Measurements from ENCODE around the gene GRIN2C.

DNA sequence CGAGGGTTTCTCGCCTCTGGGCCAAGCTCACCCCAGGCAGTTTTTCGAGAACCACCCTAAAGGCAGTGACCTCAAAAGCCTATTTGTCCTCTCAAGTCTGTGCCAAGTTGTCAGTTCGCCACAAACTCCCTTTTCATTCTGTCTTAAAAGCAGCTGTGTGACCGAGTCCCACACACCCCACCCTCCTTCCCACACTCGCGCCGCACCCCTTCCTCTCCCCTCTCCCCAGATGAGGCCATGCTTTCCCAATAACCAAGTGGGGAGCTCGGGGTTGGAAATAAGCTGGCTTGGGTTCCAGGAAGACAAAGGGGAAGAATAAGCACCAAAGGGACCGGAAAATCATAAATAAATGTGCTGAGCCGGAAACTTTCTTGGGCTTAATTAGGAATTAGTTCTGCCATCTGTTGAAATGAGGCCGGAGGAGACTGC lies 36.7 kb downstream of the GRIN2C start:
- TF ChIP-seq, protein P1, sequence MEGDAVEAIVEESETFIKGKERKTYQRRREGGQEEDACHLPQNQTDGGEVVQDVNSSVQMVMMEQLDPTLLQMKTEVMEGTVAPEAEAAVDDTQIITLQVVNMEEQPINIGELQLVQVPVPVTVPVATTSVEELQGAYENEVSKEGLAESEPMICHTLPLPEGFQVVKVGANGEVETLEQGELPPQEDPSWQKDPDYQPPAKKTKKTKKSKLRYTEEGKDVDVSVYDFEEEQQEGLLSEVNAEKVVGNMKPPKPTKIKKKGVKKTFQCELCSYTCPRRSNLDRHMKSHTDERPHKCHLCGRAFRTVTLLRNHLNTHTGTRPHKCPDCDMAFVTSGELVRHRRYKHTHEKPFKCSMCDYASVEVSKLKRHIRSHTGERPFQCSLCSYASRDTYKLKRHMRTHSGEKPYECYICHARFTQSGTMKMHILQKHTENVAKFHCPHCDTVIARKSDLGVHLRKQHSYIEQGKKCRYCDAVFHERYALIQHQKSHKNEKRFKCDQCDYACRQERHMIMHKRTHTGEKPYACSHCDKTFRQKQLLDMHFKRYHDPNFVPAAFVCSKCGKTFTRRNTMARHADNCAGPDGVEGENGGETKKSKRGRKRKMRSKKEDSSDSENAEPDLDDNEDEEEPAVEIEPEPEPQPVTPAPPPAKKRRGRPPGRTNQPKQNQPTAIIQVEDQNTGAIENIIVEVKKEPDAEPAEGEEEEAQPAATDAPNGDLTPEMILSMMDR (tag by site-specific recombination; IDR thresholded peaks at IDR 0.05), result no peak
- TF ChIP-seq, protein P2, sequence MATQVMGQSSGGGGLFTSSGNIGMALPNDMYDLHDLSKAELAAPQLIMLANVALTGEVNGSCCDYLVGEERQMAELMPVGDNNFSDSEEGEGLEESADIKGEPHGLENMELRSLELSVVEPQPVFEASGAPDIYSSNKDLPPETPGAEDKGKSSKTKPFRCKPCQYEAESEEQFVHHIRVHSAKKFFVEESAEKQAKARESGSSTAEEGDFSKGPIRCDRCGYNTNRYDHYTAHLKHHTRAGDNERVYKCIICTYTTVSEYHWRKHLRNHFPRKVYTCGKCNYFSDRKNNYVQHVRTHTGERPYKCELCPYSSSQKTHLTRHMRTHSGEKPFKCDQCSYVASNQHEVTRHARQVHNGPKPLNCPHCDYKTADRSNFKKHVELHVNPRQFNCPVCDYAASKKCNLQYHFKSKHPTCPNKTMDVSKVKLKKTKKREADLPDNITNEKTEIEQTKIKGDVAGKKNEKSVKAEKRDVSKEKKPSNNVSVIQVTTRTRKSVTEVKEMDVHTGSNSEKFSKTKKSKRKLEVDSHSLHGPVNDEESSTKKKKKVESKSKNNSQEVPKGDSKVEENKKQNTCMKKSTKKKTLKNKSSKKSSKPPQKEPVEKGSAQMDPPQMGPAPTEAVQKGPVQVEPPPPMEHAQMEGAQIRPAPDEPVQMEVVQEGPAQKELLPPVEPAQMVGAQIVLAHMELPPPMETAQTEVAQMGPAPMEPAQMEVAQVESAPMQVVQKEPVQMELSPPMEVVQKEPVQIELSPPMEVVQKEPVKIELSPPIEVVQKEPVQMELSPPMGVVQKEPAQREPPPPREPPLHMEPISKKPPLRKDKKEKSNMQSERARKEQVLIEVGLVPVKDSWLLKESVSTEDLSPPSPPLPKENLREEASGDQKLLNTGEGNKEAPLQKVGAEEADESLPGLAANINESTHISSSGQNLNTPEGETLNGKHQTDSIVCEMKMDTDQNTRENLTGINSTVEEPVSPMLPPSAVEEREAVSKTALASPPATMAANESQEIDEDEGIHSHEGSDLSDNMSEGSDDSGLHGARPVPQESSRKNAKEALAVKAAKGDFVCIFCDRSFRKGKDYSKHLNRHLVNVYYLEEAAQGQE (tag by site-specific recombination; IDR thresholded peaks at IDR 0.05), result no peak
- TF ChIP-seq KLF7 (tag by site-specific recombination; IDR thresholded peaks at IDR 0.05; ENCODE audit: borderline replicate concordance) (no peak), ZNF426 (tag by site-specific recombination; IDR thresholded peaks at IDR 0.05) (no peak), ZNF555 (tag by site-specific recombination; conservative IDR thresholded peaks at IDR 0.05) (no peak), BCL11A (tag by site-specific recombination; IDR thresholded peaks at IDR 0.05; ENCODE audit: low read depth) (no peak), ZNF707 (tag by site-specific recombination; IDR thresholded peaks at IDR 0.05) (no peak), ZNF37A (tag by site-specific recombination; IDR thresholded peaks at IDR 0.05) (no peak), ZNF561 (tag by site-specific recombination; IDR thresholded peaks at IDR 0.05; ENCODE audit: borderline replicate concordance) (no peak), GLIS1 (tag by site-specific recombination; IDR thresholded peaks at IDR 0.05) (no peak), ZNF670 (tag by site-specific recombination; IDR thresholded peaks at IDR 0.05; ENCODE audit: low read depth) (no peak), ZSCAN30 (tag by site-specific recombination; IDR thresholded peaks at IDR 0.05) (no peak), ZNF677 (tag by site-specific recombination; IDR thresholded peaks at IDR 0.05) (no peak), ZNF121 (tag by site-specific recombination; IDR thresholded peaks at IDR 0.05) (no peak)

Measured in HEK293 (cell line).